Measurements from ENCODE around the gene PRKAG2. TPM values are rescaled to one million over a fixed set of nuclear protein-coding genes. Genes with fewer than 3 reads are reported as not detected.

The PRKAG2 gene
- total RNA-seq, 1 donor from 2014 or later = 35.6 TPM

- intact Hi-C loops (cut with DNase I) = no loop called here
- DNase-seq = no peak
- H3K4me3 ChIP-seq = no peak overlapping the region
- H3K36me3 ChIP-seq = no peaks in the 10 kb centered on the region
- TF ChIP-seq, protein P1, sequence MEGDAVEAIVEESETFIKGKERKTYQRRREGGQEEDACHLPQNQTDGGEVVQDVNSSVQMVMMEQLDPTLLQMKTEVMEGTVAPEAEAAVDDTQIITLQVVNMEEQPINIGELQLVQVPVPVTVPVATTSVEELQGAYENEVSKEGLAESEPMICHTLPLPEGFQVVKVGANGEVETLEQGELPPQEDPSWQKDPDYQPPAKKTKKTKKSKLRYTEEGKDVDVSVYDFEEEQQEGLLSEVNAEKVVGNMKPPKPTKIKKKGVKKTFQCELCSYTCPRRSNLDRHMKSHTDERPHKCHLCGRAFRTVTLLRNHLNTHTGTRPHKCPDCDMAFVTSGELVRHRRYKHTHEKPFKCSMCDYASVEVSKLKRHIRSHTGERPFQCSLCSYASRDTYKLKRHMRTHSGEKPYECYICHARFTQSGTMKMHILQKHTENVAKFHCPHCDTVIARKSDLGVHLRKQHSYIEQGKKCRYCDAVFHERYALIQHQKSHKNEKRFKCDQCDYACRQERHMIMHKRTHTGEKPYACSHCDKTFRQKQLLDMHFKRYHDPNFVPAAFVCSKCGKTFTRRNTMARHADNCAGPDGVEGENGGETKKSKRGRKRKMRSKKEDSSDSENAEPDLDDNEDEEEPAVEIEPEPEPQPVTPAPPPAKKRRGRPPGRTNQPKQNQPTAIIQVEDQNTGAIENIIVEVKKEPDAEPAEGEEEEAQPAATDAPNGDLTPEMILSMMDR (IDR thresholded peaks at IDR 0.05) = no peak
- no peak overlapping the region for H3K27ac ChIP-seq
- ATAC-seq = no peak
- H3K4me1 ChIP-seq = peaks cover 16% of the 10 kb centered on the region
- H3K9me3 ChIP-seq = no peaks in the 10 kb centered on the region
- H3K27me3 ChIP-seq = no peaks in the 10 kb centered on the region
Measured at GRCh38 chr7:151686016-151686766, 190.7 kb downstream of the PRKAG2 start.

GRCh38 chr7:151684408-151685175 is 192.3 kb downstream of the PRKAG2 start:
- intact Hi-C loops (cut with DNase I) = no loop called here
- ATAC-seq (no peak), DNase-seq (no peak)
- Histone ChIP-seq H3K27me3 (no peaks in the 10 kb centered on the region), H3K4me3 (no peak overlapping the region), H3K27ac (no peak overlapping the region), H3K4me1 (peaks cover 16% of the 10 kb centered on the region), H3K9me3 (no peaks in the 10 kb centered on the region), H3K36me3 (no peaks in the 10 kb centered on the region)
- TF ChIP-seq, protein P1 (IDR thresholded peaks at IDR 0.05) = no peak

- DNase-seq = peak; percentile 62
- intact Hi-C loops (cut with DNase I) = no loop called here
- no peak overlapping the region for H3K27ac ChIP-seq
Measured at GRCh38 chr7:151683615-151684407, 193.1 kb downstream of the PRKAG2 start.

GRCh38 chr7:151682831-151683614 is 193.9 kb downstream of the PRKAG2 start:
- intact Hi-C loops (cut with DNase I) = no loop called here
- ATAC-seq (no peak), DNase-seq (no peak)
- no peaks in the 10 kb centered on the region for H3K27me3 ChIP-seq
- no peak overlapping the region for H3K4me3 ChIP-seq
- no peak overlapping the region for H3K27ac ChIP-seq
- no peaks in the 10 kb centered on the region for H3K36me3 ChIP-seq
- TF ChIP-seq, protein P1 (IDR thresholded peaks at IDR 0.05) = no peak
- peaks cover 9% of the 10 kb centered on the region for H3K4me1 ChIP-seq
- no peaks in the 10 kb centered on the region for H3K9me3 ChIP-seq

More at GRCh38 chr7:151683615-151684407, 193.1 kb downstream of the PRKAG2 start:
- no peak for ATAC-seq
- Histone ChIP-seq H3K4me1 (peaks cover 16% of the 10 kb centered on the region), H3K9me3 (no peaks in the 10 kb centered on the region), H3K27me3 (no peaks in the 10 kb centered on the region), H3K36me3 (no peaks in the 10 kb centered on the region), H3K4me3 (no peak overlapping the region)
- TF ChIP-seq, protein P1 (IDR thresholded peaks at IDR 0.05) = no peak

- H3K27ac ChIP-seq = no peak overlapping the region
- DNase-seq = no peak
- no peak for ATAC-seq
Measured at GRCh38 chr7:151681726-151682125, 195.2 kb downstream of the PRKAG2 start.

More at GRCh38 chr7:151681726-151682125, 195.2 kb downstream of the PRKAG2 start:
- intact Hi-C loops (cut with DNase I) = no loop called here
- no peaks in the 10 kb centered on the region for H3K27me3 ChIP-seq
- H3K9me3 ChIP-seq = no peaks in the 10 kb centered on the region
- H3K4me3 ChIP-seq = no peak overlapping the region
- TF ChIP-seq, protein P1 (IDR thresholded peaks at IDR 0.05) = no peak
- H3K36me3 ChIP-seq = no peaks in the 10 kb centered on the region
- no peaks in the 10 kb centered on the region for H3K4me1 ChIP-seq

All from upper lobe of right lung (tissue), 1 donor.